Ishikawa (cell line): ENCODE results near the gene ANKRD1.

ENCODE experiments used
- CEBPB ChIP-seq: IDR thresholded peaks from 2 replicates; pipeline ENCODE4 v1.6.1; 2012
- CREB1 ChIP-seq: IDR thresholded peaks from 2 replicates; pipeline ENCODE4 v1.6.1; 2012; ENCODE audit warnings: low read depth
- EGR1 ChIP-seq: IDR thresholded peaks from 2 replicates; pipeline ENCODE4 v1.6.1; 2012
- EP300 ChIP-seq: IDR thresholded peaks from 2 replicates; pipeline ENCODE4 v1.6.1; 2012; ENCODE audit warnings: borderline replicate concordance
- NFIC ChIP-seq: IDR thresholded peaks from 2 replicates; pipeline ENCODE4 v1.6.1; 2012
- RAD21 ChIP-seq: IDR thresholded peaks from 2 replicates; pipeline ENCODE4 v1.6.1; 2012; ENCODE audit warnings: low read depth
- TAF1 ChIP-seq: IDR thresholded peaks from 2 replicates; pipeline ENCODE4 v1.6.1; 2012; ENCODE audit warnings: low read depth, mild to moderate bottlenecking
- TCF12 ChIP-seq: IDR thresholded peaks from 2 replicates; pipeline ENCODE4 v1.6.1; 2012; ENCODE audit warnings: low read depth
- TEAD4 ChIP-seq: IDR thresholded peaks from 2 replicates; pipeline ENCODE4 v1.6.1; 2012
- USF1 ChIP-seq: IDR thresholded peaks from 2 replicates; pipeline ENCODE4 v1.6.1; 2012
- TF ChIP-seq, protein P1 (sequence below): IDR thresholded peaks from 2 replicates; pipeline ENCODE4 v1.6.1; 2012
- TF ChIP-seq, protein P2 (sequence below): IDR thresholded peaks from 2 replicates; pipeline ENCODE4 v1.6.1; 2012; ENCODE audit warnings: low read depth, mild to moderate bottlenecking

DNA sequence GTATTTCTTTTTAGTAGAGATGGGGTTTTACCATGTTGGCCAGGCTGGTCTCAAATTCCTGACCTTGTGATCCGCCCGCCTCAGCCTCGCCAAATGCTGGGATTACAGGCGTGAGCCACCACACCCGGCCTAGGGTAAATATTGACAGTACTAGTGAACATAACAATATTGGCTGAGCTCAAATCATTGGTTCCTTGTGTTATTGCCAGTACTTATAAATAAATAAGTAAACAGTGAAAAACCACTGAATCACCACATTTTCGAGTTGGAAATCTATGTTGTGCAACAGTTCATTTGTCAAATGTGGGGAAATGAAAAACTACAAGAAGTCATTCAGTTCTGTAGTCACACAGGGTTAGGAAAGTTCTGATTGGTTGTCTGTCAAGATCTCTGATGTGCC lies 33.3 kb downstream of the ANKRD1 start:
- no peak for TF ChIP-seq NFIC
- no peak for TF ChIP-seq USF1
- TF ChIP-seq EGR1, result no peak
- TF ChIP-seq CEBPB, result no peak
- no peak for TF ChIP-seq CREB1
- no peak for TF ChIP-seq EP300
- TF ChIP-seq TEAD4, result no peak
- TF ChIP-seq TAF1, result no peak
- TF ChIP-seq, protein P1, sequence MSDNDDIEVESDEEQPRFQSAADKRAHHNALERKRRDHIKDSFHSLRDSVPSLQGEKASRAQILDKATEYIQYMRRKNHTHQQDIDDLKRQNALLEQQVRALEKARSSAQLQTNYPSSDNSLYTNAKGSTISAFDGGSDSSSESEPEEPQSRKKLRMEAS, result no peak
- TF ChIP-seq, protein P2, sequence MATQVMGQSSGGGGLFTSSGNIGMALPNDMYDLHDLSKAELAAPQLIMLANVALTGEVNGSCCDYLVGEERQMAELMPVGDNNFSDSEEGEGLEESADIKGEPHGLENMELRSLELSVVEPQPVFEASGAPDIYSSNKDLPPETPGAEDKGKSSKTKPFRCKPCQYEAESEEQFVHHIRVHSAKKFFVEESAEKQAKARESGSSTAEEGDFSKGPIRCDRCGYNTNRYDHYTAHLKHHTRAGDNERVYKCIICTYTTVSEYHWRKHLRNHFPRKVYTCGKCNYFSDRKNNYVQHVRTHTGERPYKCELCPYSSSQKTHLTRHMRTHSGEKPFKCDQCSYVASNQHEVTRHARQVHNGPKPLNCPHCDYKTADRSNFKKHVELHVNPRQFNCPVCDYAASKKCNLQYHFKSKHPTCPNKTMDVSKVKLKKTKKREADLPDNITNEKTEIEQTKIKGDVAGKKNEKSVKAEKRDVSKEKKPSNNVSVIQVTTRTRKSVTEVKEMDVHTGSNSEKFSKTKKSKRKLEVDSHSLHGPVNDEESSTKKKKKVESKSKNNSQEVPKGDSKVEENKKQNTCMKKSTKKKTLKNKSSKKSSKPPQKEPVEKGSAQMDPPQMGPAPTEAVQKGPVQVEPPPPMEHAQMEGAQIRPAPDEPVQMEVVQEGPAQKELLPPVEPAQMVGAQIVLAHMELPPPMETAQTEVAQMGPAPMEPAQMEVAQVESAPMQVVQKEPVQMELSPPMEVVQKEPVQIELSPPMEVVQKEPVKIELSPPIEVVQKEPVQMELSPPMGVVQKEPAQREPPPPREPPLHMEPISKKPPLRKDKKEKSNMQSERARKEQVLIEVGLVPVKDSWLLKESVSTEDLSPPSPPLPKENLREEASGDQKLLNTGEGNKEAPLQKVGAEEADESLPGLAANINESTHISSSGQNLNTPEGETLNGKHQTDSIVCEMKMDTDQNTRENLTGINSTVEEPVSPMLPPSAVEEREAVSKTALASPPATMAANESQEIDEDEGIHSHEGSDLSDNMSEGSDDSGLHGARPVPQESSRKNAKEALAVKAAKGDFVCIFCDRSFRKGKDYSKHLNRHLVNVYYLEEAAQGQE, result no peak
- TF ChIP-seq TCF12, result no peak
- no peak for TF ChIP-seq RAD21
